GM19099 (cell line): ENCODE measurements around the gene ATXN8OS.

Experiments used
- POLR2A ChIP-seq: IDR thresholded peaks from 3 replicates; pipeline ENCODE4 v1.6.1; 2011; ENCODE audit warnings: low read depth; ENCODE audit not compliant: insufficient read length; ENCODE audit errors: extremely low read depth

ATXN8OS gene

GRCh38 chr13:70107498-70108281 lies at the start of gene ATXN8OS:
TSS of gene ATXN8OS (plus strand) at chr13:70107826.
- no peak for TF ChIP-seq POLR2A

GRCh38 chr13:70080012-70080411 lies 27.6 kb upstream of the ATXN8OS start:
- TF ChIP-seq POLR2A: no peak

- TF ChIP-seq POLR2A: no peak
These were observed 20.4 kb upstream of the ATXN8OS start for GRCh38 chr13:70087247-70087646.

DNA sequence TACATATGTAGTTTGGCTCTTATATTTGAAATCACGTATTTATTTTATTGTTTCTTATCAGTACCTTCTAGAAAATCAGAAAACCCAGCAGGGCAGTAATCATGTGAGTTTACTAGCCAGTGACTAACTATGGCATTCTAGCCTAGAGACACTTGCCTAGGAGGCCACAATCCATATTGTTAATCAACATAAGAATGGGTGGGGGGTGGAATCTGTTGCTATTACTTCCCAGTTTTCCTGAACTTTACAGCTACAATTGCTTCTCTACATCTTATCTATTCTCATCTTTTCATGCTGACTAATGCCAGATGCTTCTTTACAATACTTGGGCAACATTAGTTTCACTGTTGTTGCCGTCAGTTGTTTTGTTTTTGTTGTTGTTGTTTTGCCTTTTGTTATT lies 18.7 kb upstream of the ATXN8OS start:
- no peak for TF ChIP-seq POLR2A

DNA sequence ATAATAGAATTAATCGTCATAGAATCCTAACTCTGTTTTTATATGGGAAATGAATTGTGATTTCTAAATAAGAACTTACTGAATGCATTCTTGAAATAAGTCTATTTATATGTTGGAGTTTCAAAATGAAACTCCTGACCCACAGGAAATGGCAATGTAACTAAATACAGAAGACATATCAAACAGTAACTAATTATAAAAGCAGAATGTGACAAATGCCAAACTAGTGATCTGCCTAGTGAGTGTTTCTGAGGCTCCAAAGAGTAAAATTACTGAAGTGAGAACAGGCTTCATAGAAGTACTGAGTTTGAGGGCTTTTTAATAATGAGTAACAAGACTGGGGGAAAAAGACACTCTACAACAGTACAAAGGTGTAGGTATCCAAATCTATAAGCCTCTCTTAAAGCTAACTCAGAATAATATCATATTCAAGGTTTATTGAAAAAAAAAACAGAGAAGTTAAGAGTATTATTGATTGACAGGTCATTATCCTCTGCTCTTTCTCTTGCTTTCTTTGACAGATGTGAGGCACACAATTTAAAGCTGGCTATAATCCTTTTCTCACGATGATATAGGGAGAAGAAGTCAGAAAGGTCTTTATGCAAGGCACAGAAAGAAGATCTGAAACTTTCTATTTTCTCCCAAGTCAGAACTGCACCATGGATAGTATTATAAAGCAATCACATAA lies 17.4 kb upstream of the ATXN8OS start:
- no peak for TF ChIP-seq POLR2A

- no peak for TF ChIP-seq POLR2A
These were observed 9.0 kb upstream of the ATXN8OS start for GRCh38 chr13:70098669-70099068.

GRCh38 chr13:70104481-70104880 lies 3.1 kb upstream of the ATXN8OS start:
- no peak for TF ChIP-seq POLR2A

DNA sequence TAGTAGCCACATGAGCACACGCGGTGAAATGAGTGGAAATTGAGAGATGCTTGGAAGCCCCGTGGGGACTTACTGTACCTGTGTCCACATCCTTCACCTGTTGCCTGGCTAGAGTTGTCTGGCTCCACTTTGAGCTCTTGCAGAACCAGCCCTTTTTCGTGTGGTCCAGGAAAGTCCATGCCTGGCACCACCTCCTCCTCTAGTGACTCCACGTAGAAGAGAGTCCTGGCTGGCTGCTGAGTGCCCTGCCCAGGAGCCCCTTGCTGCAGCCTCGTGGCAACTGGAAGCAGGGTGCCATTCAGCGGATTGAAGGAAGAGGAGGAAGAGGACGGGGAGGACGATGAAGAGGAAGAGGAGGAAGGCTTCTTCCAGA lies 515 bp upstream of the ATXN8OS start:
- no peak for TF ChIP-seq POLR2A

DNA sequence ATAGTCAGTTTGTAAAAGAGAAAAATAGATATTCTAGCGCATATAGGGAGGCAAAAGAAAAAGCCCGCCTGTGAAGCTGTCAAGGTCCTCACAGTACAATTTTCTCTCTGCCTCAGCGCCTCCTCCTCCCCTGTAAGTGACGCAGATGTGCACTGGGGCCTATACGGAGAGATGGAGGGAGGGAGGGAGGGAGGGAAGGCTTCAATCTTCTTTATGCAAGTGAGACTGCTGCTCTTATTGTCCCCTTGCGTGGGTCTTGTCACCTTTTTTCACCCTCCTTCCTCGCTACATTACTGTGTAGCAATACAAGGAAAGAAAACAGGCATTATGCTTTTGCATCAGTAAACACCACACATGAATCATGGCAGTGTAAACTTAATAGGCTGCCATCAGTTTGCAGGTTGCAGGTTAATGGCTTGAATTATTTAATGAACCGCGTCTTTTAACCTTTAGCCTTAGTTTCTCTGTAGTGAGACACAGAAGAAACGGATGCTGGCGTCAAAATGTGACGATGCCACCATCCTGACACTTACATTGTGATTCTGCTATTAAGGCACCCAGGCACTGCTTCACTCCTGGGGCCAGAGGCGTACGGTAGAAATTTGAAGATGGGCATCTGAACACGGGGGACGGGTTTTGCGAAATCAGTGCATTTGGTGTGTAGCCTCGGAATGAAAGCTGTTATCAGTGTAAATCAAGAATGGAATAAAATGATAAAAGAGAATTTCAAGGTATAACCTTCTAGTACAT lies 905 bp downstream of the ATXN8OS start, which contains the start of gene KLHL1:
TSS of gene KLHL1 (minus strand) at position 97 of the 750 bp plus-strand sequence. CDS start 753 bp downstream, outside the sequence.
- TF ChIP-seq POLR2A: no peak

DNA sequence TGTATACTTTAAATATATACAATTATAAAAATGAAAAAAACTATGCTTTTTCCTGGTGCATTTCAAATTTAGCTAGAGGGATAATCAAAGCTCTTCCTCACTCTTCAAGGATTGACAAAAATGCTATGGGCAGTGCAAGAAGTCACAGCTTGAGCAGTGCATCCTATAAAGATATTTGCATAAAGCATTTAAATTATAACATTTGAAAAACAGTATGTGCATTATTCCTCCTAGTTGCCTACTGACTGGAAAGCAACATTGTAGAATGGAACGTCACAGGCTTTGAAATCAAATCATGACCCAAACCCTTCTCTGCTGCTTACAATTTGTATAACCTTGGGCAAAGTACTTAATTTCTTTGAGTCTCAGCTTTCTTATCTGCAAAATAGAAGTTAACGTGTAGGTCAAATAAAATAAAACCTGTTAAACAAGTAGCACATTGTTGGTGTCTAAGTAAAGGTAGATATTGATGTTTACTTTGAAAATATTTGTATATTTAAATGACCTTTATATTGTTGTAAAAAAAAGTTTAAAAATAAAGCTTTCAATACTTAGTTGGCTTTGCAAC lies 9.8 kb downstream of the ATXN8OS start:
- TF ChIP-seq POLR2A: no peak

DNA sequence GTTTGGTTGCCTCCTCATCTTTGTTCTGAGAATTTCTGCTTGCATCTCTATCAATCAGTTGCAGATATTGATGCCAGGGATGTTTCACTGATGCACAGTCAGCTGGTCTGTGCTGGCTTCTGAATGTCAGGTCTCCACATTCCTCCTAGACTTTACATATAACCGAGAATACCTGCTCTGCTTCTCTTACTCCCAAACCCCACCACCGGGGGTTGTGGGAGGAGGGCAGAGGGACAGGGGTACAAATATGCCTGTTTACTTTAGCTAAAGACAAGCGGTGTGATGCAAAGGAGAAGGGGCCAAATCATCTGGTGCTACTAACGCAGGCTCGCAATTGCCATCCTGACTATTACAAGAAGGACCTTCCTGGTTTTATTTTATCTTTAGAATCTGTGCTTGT lies 18.1 kb downstream of the ATXN8OS start:
- no peak for TF ChIP-seq POLR2A

GRCh38 chr13:70128098-70128497 lies 20.5 kb downstream of the ATXN8OS start:
- TF ChIP-seq POLR2A: no peak

DNA sequence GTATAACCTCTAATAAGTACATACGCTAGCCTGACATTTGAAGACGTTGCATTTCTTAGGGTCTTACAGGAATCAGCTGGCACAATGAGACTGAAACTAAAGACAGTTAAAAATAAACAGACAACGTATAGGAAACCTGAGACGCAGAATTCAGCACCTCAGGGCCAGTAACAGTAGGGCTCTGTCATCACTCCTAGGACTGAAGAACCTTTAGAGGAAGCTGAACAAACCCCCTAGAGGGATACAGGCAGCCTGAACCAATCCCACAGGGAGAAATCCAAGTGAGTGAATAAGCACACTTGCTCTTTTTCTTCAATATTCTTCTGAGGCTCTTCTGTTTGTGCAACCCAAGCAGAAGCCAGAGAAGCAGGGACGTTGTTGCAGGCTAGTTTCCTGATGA lies 54.5 kb downstream of the ATXN8OS start:
- no peak for TF ChIP-seq POLR2A

DNA sequence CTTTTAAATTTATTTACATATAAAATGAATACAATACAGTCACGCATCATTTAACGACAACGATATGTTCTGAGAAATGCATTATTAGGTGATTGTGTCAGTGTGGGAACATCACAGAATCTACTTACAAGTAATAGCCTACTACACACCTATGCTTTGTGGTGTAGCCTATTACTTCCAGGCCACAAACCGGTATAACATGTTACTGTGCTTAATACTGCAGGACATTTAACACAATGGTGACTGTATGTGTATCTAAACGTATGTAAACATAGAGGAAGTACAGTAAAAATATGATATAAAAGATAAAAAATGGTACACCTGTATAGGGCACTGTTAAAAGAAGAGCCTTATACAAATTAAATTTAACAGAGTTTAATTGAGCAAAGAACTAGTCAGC lies 63.1 kb downstream of the ATXN8OS start:
- TF ChIP-seq POLR2A: no peak

GRCh38 chr13:70171151-70171550 lies 63.5 kb downstream of the ATXN8OS start:
- TF ChIP-seq POLR2A: no peak
